ENCODE data around the gene ADAM15.

ADAM15 gene

GRCh38 chr1:155037043-155037442 is 14.1 kb upstream of the ADAM15 start:
- in situ Hi-C loops (cut with HindIII; ENCODE audit: low sequenced_read_pairs) = no loop called here
- no peak for DNase-seq (ENCODE audit: low read depth, low spot score)
- no peak overlapping the region for H3K4me3 ChIP-seq (ENCODE audit: low read depth, low read length)
- no peak for TF ChIP-seq CTCF (IDR thresholded peaks at IDR 0.05; ENCODE audit: low read depth, low read length)

GRCh38 chr1:155037851-155038441 is 13.2 kb upstream of the ADAM15 start:
- DNase-seq (ENCODE audit: low read depth, low spot score) = no peak
- H3K4me3 ChIP-seq (ENCODE audit: low read depth, low read length) = no peak overlapping the region
- TF ChIP-seq CTCF (IDR thresholded peaks at IDR 0.05; ENCODE audit: low read depth, low read length) = no peak
- in situ Hi-C loops (cut with HindIII; ENCODE audit: low sequenced_read_pairs) = no loop called here

GRCh38 chr1:155038602-155039307 is 12.4 kb upstream of the ADAM15 start:
- TF ChIP-seq CTCF (IDR thresholded peaks at IDR 0.05; ENCODE audit: low read depth, low read length) = no peak
- no peak for DNase-seq (ENCODE audit: low read depth, low spot score)
- in situ Hi-C loops (cut with HindIII; ENCODE audit: low sequenced_read_pairs) = no loop called here
- H3K4me3 ChIP-seq (ENCODE audit: low read depth, low read length) = no peak overlapping the region

GRCh38 chr1:155039308-155039669 is 11.8 kb upstream of the ADAM15 start:
- no peak for TF ChIP-seq CTCF (IDR thresholded peaks at IDR 0.05; ENCODE audit: low read depth, low read length)
- no peak overlapping the region for H3K4me3 ChIP-seq (ENCODE audit: low read depth, low read length)
- in situ Hi-C loops (cut with HindIII; ENCODE audit: low sequenced_read_pairs) = no loop called here
- no peak for DNase-seq (ENCODE audit: low read depth, low spot score)

- in situ Hi-C loops (cut with HindIII; ENCODE audit: low sequenced_read_pairs) = no loop called here
- TF ChIP-seq CTCF (IDR thresholded peaks at IDR 0.05; ENCODE audit: low read depth, low read length) = no peak
- H3K4me3 ChIP-seq (ENCODE audit: low read depth, low read length) = no peak overlapping the region
- DNase-seq (ENCODE audit: low read depth, low spot score) = no peak
Measured at GRCh38 chr1:155040358-155041093, 10.6 kb upstream of the ADAM15 start.

- no peak for TF ChIP-seq CTCF (IDR thresholded peaks at IDR 0.05; ENCODE audit: low read depth, low read length)
- no peak overlapping the region for H3K4me3 ChIP-seq (ENCODE audit: low read depth, low read length)
- DNase-seq (ENCODE audit: low read depth, low spot score) = no peak
- in situ Hi-C loops (cut with HindIII; ENCODE audit: low sequenced_read_pairs) = no loop called here
Measured at GRCh38 chr1:155042789-155043188, 8.3 kb upstream of the ADAM15 start.
